ENCODE measurements around the gene PCDHGA6.
"Not testable (repeated sequence)": the region's sequence is repeated elsewhere in the genome, so short reads cannot be mapped to it uniquely, and the experiment has no call there.

PCDHGA6 gene

GRCh38 chr5:141382469-141383294, 9.0 kb downstream of the PCDHGA6 start, which contains the start of gene PCDHGA7:
PCDHGA7 (plus strand) TSS chr5:141382742; CDS start chr5:141382900, 158 bp downstream.
- no peaks in the 10 kb centered on the region for H3K9me2 ChIP-seq (replicated peaks; ENCODE audit: insufficient read depth, low read length)
- H3K79me2 ChIP-seq (ENCODE audit: low read length): no peaks in the 10 kb centered on the region
- no peaks in the 10 kb centered on the region for H3K4me1 ChIP-seq (ENCODE audit: low read length)
- H3K36me3 ChIP-seq (replicated peaks; ENCODE audit: insufficient read depth, low read length): no peaks in the 10 kb centered on the region
- DNase-seq: peak; percentile 60
- H3K9ac ChIP-seq (ENCODE audit: low read length): peak within 1 kb of the TSS; percentile 23; the same call in 1 of the 2 replicates
- peak within 1 kb of the TSS; percentile 85 for H2AFZ ChIP-seq (ENCODE audit: low read length)
- H3K27me3 ChIP-seq (replicated peaks; ENCODE audit: insufficient read depth, low read length): peaks cover 8% of the 10 kb centered on the region; the same call in 1 of the 2 replicates
- H3K4me3 ChIP-seq (ENCODE audit: low read length): peak within 1 kb of the TSS; percentile 80
- H3K9me3 ChIP-seq (replicated peaks; ENCODE audit: insufficient read depth, low read length): no peaks in the 10 kb centered on the region
- no peaks in the 10 kb centered on the region for H3F3A ChIP-seq (ENCODE audit: insufficient read depth, low read length)
- TF ChIP-seq EZH2 (optimal IDR thresholded peaks at IDR 0.05; ENCODE audit: low read depth, low read length) (no peak), CTCF (IDR thresholded peaks at IDR 0.05; ENCODE audit: low read length) (peak; percentile 76), EZH2phosphoT487 (IDR thresholded peaks at IDR 0.05; ENCODE audit: low read length) (no peak)
- no peak within 1 kb of the TSS for H3K27ac ChIP-seq (ENCODE audit: low read length)
- H3K4me2 ChIP-seq (ENCODE audit: low read depth, low read length): peak within 1 kb of the TSS; percentile 66
- no peaks in the 10 kb centered on the region for H4K20me1 ChIP-seq (ENCODE audit: insufficient read depth, low read length)

- H3K4me1 ChIP-seq (ENCODE audit: low read length): no peaks in the 10 kb centered on the region
- no peaks in the 10 kb centered on the region for H3K36me3 ChIP-seq (replicated peaks; ENCODE audit: insufficient read depth, low read length)
- H4K20me1 ChIP-seq (ENCODE audit: insufficient read depth, low read length): no peaks in the 10 kb centered on the region
- no peaks in the 10 kb centered on the region for H3F3A ChIP-seq (ENCODE audit: insufficient read depth, low read length)
- H3K27ac ChIP-seq (ENCODE audit: low read length): no peak overlapping the region
- H3K79me2 ChIP-seq (ENCODE audit: low read length): no peaks in the 10 kb centered on the region
- peak overlapping the region; percentile 66; the same call in 1 of the 2 replicates for H3K4me2 ChIP-seq (ENCODE audit: low read depth, low read length)
- H3K9me3 ChIP-seq (replicated peaks; ENCODE audit: insufficient read depth, low read length): no peaks in the 10 kb centered on the region
- no peak overlapping the region for H3K9ac ChIP-seq (ENCODE audit: low read length)
- no peak for TF ChIP-seq CTCF (IDR thresholded peaks at IDR 0.05; ENCODE audit: low read length)
- no peak for TF ChIP-seq EZH2 (optimal IDR thresholded peaks at IDR 0.05; ENCODE audit: low read depth, low read length)
- no peak for TF ChIP-seq EZH2phosphoT487 (IDR thresholded peaks at IDR 0.05; ENCODE audit: low read length)
- no peaks in the 10 kb centered on the region for H3K9me2 ChIP-seq (replicated peaks; ENCODE audit: insufficient read depth, low read length)
- no peak overlapping the region; the same call in 1 of the 2 replicates for H2AFZ ChIP-seq (ENCODE audit: low read length)
- peak overlapping the region; percentile 80 for H3K4me3 ChIP-seq (ENCODE audit: low read length)
- H3K27me3 ChIP-seq (replicated peaks; ENCODE audit: insufficient read depth, low read length): peaks cover 6% of the 10 kb centered on the region; the same call in 1 of the 2 replicates
- no peak for DNase-seq
These were observed 9.7 kb downstream of the PCDHGA6 start for GRCh38 chr5:141383345-141383744.

GRCh38 chr5:141384471-141385267, 11.0 kb downstream of the PCDHGA6 start:
- Histone ChIP-seq H3F3A (ENCODE audit: insufficient read depth, low read length) (no peaks in the 10 kb centered on the region), H3K36me3 (replicated peaks; ENCODE audit: insufficient read depth, low read length) (no peaks in the 10 kb centered on the region), H3K4me2 (ENCODE audit: low read depth, low read length) (no peak overlapping the region), H3K9me3 (replicated peaks; ENCODE audit: insufficient read depth, low read length) (no peaks in the 10 kb centered on the region), H3K79me2 (ENCODE audit: low read length) (no peaks in the 10 kb centered on the region), H3K9me2 (replicated peaks; ENCODE audit: insufficient read depth, low read length) (no peaks in the 10 kb centered on the region), H4K20me1 (ENCODE audit: insufficient read depth, low read length) (no peaks in the 10 kb centered on the region), H3K4me3 (ENCODE audit: low read length) (no peak overlapping the region), H3K27ac (ENCODE audit: low read length) (no peak overlapping the region), H3K9ac (ENCODE audit: low read length) (no peak overlapping the region), H3K4me1 (ENCODE audit: low read length) (no peaks in the 10 kb centered on the region), H3K27me3 (replicated peaks; ENCODE audit: insufficient read depth, low read length) (peaks cover 6% of the 10 kb centered on the region; the same call in 1 of the 2 replicates), H2AFZ (ENCODE audit: low read length) (no peak overlapping the region)
- TF ChIP-seq EZH2phosphoT487 (IDR thresholded peaks at IDR 0.05; ENCODE audit: low read length) (no peak), CTCF (IDR thresholded peaks at IDR 0.05; ENCODE audit: low read length) (no peak), EZH2 (optimal IDR thresholded peaks at IDR 0.05; ENCODE audit: low read depth, low read length) (no peak)
- no peak for DNase-seq

GRCh38 chr5:141387557-141388311, 14.0 kb downstream of the PCDHGA6 start, which contains the start of gene PCDHGB4:
PCDHGB4 (plus strand) TSS chr5:141387698; CDS start chr5:141387885, 187 bp downstream.
- H3K9me3 ChIP-seq (replicated peaks; ENCODE audit: insufficient read depth, low read length); DNase-seq; H3K9me2 ChIP-seq (replicated peaks; ENCODE audit: insufficient read depth, low read length); H3K27ac ChIP-seq (ENCODE audit: low read length); H3K4me1 ChIP-seq (ENCODE audit: low read length); H3K36me3 ChIP-seq (replicated peaks; ENCODE audit: insufficient read depth, low read length); H2AFZ ChIP-seq (ENCODE audit: low read length); H3K79me2 ChIP-seq (ENCODE audit: low read length); H4K20me1 ChIP-seq (ENCODE audit: insufficient read depth, low read length); H3F3A ChIP-seq (ENCODE audit: insufficient read depth, low read length); H3K9ac ChIP-seq (ENCODE audit: low read length); H3K4me3 ChIP-seq (ENCODE audit: low read length): not testable (repeated sequence)
- Histone ChIP-seq H3K27me3 (replicated peaks; ENCODE audit: insufficient read depth, low read length) (peaks cover 11% of the 10 kb centered on the region; the same call in 1 of the 2 replicates), H3K4me2 (ENCODE audit: low read depth, low read length) (peak within 1 kb of the TSS; percentile 43; the same call in 1 of the 2 replicates)
